Measurements from ENCODE around the gene NSMCE1. TPM values are rescaled to one million over a fixed set of nuclear protein-coding genes. Genes with fewer than 3 reads are reported as not detected.
"Not testable (repeated sequence)": the region's sequence is repeated elsewhere in the genome, so short reads cannot be mapped to it uniquely, and the experiment has no call there.

NSMCE1 gene
- total and polyA plus RNA-seq, 7 donors: 18.9 to 51.8 (median 28.4) TPM

DNA sequence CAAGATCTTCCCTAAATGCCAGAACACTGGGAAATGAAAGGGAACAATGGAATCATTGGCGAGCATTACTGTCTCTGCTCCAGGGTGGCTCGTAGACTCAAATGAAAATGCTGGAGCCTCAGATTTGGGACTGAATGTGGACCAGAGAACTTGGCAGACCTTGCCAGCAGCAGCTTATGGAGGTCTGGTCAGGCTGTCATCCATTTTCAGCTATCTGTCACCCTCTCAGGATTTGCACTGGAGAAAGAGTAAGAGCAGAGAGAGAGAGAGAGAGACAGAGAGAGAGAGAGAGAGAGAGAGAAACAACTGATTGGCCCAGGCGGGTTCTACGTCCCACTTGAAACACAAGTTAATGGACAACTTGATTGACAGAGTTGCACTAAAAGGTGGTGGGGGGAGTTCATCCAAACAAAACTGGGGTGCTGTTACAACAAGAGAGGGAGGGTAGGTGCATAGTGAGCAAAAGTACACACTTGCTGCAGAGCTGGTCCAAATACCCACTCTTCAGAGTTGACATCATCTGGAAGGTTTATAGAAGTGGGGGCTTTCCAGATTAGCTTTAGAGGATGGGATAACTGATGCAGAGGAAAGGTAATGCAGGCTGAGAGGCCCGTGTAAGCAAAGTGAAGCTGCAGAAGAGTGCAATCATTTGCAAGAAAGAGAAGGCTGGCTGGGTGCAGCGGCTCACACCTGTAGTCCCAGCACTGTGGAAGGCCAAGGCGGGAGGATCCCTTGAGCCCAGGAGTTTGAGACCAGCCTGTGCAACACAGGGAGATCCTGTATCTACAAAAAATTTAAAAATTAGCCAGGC lies 16.5 kb upstream of the NSMCE1 start:
- Histone ChIP-seq H3K27ac (no peak overlapping the region), H3K9me3 (no peaks in the 10 kb centered on the region), H3K36me3 (ENCODE audit: insufficient read depth in 1 of 2, low read depth in 1 of 2) (no peaks in the 10 kb centered on the region), H3K4me1 (no peaks in the 10 kb centered on the region), H3K4me3 (no peak overlapping the region), H3K27me3 (ENCODE audit: insufficient read depth in 3 of 3, low read length in 2 of 3) (no peaks in the 10 kb centered on the region)
- DNase-seq (no peak), ATAC-seq (no peak)
- intact Hi-C loops (cut with DNase I): no loop called here
- TF ChIP-seq, protein P1, sequence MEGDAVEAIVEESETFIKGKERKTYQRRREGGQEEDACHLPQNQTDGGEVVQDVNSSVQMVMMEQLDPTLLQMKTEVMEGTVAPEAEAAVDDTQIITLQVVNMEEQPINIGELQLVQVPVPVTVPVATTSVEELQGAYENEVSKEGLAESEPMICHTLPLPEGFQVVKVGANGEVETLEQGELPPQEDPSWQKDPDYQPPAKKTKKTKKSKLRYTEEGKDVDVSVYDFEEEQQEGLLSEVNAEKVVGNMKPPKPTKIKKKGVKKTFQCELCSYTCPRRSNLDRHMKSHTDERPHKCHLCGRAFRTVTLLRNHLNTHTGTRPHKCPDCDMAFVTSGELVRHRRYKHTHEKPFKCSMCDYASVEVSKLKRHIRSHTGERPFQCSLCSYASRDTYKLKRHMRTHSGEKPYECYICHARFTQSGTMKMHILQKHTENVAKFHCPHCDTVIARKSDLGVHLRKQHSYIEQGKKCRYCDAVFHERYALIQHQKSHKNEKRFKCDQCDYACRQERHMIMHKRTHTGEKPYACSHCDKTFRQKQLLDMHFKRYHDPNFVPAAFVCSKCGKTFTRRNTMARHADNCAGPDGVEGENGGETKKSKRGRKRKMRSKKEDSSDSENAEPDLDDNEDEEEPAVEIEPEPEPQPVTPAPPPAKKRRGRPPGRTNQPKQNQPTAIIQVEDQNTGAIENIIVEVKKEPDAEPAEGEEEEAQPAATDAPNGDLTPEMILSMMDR (IDR thresholded peaks at IDR 0.05): no peak
- WGBS, 3 donors: 77 to 88% (median 79%) methylated on average over 7 of the region's 7 CpGs

GRCh38 chr16:27281243-27281642 lies 12.7 kb upstream of the NSMCE1 start:
- DNase-seq (no peak), ATAC-seq (no peak)
- Histone ChIP-seq H3K4me3 (no peak overlapping the region), H3K9me3 (no peaks in the 10 kb centered on the region), H3K36me3 (ENCODE audit: insufficient read depth in 1 of 2, low read depth in 1 of 2) (no peaks in the 10 kb centered on the region), H3K27me3 (ENCODE audit: insufficient read depth in 3 of 3, low read length in 2 of 3) (no peaks in the 10 kb centered on the region), H3K4me1 (no peaks in the 10 kb centered on the region), H3K27ac (no peak overlapping the region)
- TF ChIP-seq, protein P1 (IDR thresholded peaks at IDR 0.05): no peak
- 76 to 79% (median 78%) methylated on average over 7 of the region's 7 CpGs for WGBS, 3 donors
- intact Hi-C loops (cut with DNase I): no loop called here

- no peak for DNase-seq
- H3K9me3 ChIP-seq: no peaks in the 10 kb centered on the region
- intact Hi-C loops (cut with DNase I): no loop called here
- no peaks in the 10 kb centered on the region for H3K4me1 ChIP-seq
- TF ChIP-seq, protein P1 (IDR thresholded peaks at IDR 0.05): no peak
- H3K4me3 ChIP-seq: no peak overlapping the region
- ATAC-seq: no peak
- no peaks in the 10 kb centered on the region for H3K27me3 ChIP-seq (ENCODE audit: insufficient read depth in 3 of 3, low read length in 2 of 3)
- 94 to 97% (median 94%) methylated on average over 1 of the region's 1 CpG for WGBS, 3 donors
- no peaks in the 10 kb centered on the region for H3K36me3 ChIP-seq (ENCODE audit: insufficient read depth in 1 of 2, low read depth in 1 of 2)
- H3K27ac ChIP-seq: no peak overlapping the region
These were observed 6.8 kb upstream of the NSMCE1 start for GRCh38 chr16:27275394-27275793.

GRCh38 chr16:27274424-27274874 lies 5.9 kb upstream of the NSMCE1 start:
- H3K36me3 ChIP-seq (ENCODE audit: insufficient read depth in 1 of 2, low read depth in 1 of 2); H3K27ac ChIP-seq; DNase-seq; H3K4me1 ChIP-seq; H3K9me3 ChIP-seq; H3K27me3 ChIP-seq (ENCODE audit: insufficient read depth in 3 of 3, low read length in 2 of 3); intact Hi-C loops (cut with DNase I); ATAC-seq; H3K4me3 ChIP-seq: not testable (repeated sequence)
- WGBS, 3 donors: 86 to 89% (median 87%) methylated on average over 7 of the region's 7 CpGs

GRCh38 chr16:27273670-27274423 lies 5.3 kb upstream of the NSMCE1 start:
- Histone ChIP-seq H3K27ac (no peak overlapping the region), H3K27me3 (ENCODE audit: insufficient read depth in 3 of 3, low read length in 2 of 3) (no peaks in the 10 kb centered on the region), H3K36me3 (ENCODE audit: insufficient read depth in 1 of 2, low read depth in 1 of 2) (no peaks in the 10 kb centered on the region), H3K4me3 (no peak overlapping the region), H3K4me1 (peaks cover 3% of the 10 kb centered on the region), H3K9me3 (no peaks in the 10 kb centered on the region)
- no peak for DNase-seq
- TF ChIP-seq, protein P1 (IDR thresholded peaks at IDR 0.05): no peak
- 78 to 82% (median 82%) methylated on average over 8 of the region's 8 CpGs for WGBS, 3 donors
- intact Hi-C loops (cut with DNase I): no loop called here
- no peak for ATAC-seq

Measured in psoas muscle (tissue), 8 donors.